Mesothelial cell of epicardium (in vitro differentiated cells): Measurements from ENCODE around the gene DLK1. TPM values are rescaled to one million over a fixed set of nuclear protein-coding genes. Genes with fewer than 3 reads are reported as not detected.

Experiments
- DNase-seq, 2 experiments: peaks; one replicate each; pipeline ENCODE4 v3.0.0; 2021; ENCODE audit warnings: low spot score in 2 of 2; ENCODE audit not compliant: unreplicated experiment in 2 of 2
- H3K27ac Mint-ChIP-seq: 2 replicates; pipeline ENCODE4 v1.8.0; 2021; ENCODE audit warnings: mixed read lengths
- H3K27me3 Mint-ChIP-seq: 2 replicates; pipeline ENCODE4 v1.8.0; 2021; ENCODE audit warnings: low read depth, mixed read lengths
- H3K36me3 Mint-ChIP-seq: 2 replicates; pipeline ENCODE4 v1.8.0; 2021; ENCODE audit warnings: mixed read lengths
- H3K4me1 Mint-ChIP-seq: 2 replicates; pipeline ENCODE4 v1.8.0; 2021; ENCODE audit warnings: mixed read lengths
- H3K4me3 Mint-ChIP-seq: 2 replicates; pipeline ENCODE4 v1.8.0; 2021; ENCODE audit warnings: mild to moderate bottlenecking, moderate library complexity, mixed read lengths
- H3K9me3 Mint-ChIP-seq: 2 replicates; pipeline ENCODE4 v1.8.0; 2021; ENCODE audit warnings: mixed read lengths
- CTCF ChIP-seq: fragments of 200-600 bp; sonication (generic); IDR thresholded peaks from one replicate; pipeline ENCODE4 v1.5.0; 2021; ENCODE audit warnings: antibody characterized with exemption; ENCODE audit not compliant: unreplicated experiment
- total RNA-seq: library from RNA; stranded (reverse); gene quantifications from 3 replicates; pipeline ENCODE4 v1.2.1, GENCODE V29; 2021

The DLK1 gene
- total RNA-seq, 1 donor from 2014 or later = 1,080 TPM

- TF ChIP-seq CTCF = no peak
- Mint-ChIP-seq H3K27me3 (peaks cover 7% of the 10 kb centered on the region), H3K4me1 (peaks cover 16% of the 10 kb centered on the region), H3K4me3 (no peak overlapping the region), H3K27ac (no peak overlapping the region), H3K9me3 (no peaks in the 10 kb centered on the region), H3K36me3 (no peaks in the 10 kb centered on the region)
- no peak for DNase-seq
Measured at GRCh38 chr14:100715332-100715731, 11.4 kb upstream of the DLK1 start.

DNA sequence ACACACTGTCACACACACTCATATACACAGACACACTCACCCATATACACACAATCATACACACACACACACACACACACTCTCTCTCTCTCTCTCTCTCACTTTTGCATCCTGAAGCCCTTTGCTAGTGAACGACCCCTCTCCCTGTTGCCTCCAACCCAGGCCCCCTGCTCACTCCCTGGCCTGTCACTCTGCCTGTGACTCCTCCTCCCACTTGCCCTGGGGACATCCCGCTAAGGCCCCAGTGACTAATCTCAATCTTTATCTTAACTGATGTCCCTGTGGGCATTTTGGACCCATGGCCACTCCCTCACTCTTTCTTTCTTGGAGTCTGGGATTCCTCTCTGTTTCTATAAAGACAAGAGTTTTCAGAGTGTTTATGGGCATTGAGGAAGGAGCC is 10.9 kb upstream of the DLK1 start:
- Mint-ChIP-seq H3K4me1 (peaks cover 13% of the 10 kb centered on the region), H3K9me3 (no peaks in the 10 kb centered on the region), H3K4me3 (no peak overlapping the region), H3K36me3 (no peaks in the 10 kb centered on the region), H3K27ac (no peak overlapping the region), H3K27me3 (peaks cover 7% of the 10 kb centered on the region)
- TF ChIP-seq CTCF = no peak
- no peak for DNase-seq

DNA sequence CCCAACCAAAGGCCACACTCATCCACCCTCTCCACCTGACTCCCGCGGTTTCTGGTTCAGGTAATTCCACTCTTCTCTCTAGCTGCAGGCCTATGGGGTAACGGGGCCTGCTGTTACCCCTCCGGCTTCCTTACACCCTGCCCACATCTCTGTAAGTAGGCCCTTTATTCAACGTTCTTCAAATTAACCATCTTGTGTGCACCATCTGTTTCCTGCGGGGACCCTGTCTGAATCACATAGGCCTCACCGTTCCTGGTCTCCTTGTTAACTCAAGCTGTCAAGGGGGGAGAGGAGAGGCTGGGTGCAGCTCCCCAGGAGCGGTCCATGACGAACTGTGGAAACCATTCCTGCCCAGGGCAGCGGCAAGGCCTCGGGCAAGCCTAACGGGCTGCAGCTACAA is 9.3 kb upstream of the DLK1 start:
- Mint-ChIP-seq H3K4me1 (peaks cover 16% of the 10 kb centered on the region), H3K27ac (no peak overlapping the region), H3K27me3 (peaks cover 9% of the 10 kb centered on the region), H3K36me3 (no peaks in the 10 kb centered on the region), H3K4me3 (no peak overlapping the region), H3K9me3 (no peaks in the 10 kb centered on the region)
- no peak for DNase-seq
- TF ChIP-seq CTCF = no peak

- TF ChIP-seq CTCF = no peak
- no peaks in the 10 kb centered on the region for H3K9me3 Mint-ChIP-seq
Measured at GRCh38 chr14:100719976-100720520, 6.6 kb upstream of the DLK1 start.

DNA sequence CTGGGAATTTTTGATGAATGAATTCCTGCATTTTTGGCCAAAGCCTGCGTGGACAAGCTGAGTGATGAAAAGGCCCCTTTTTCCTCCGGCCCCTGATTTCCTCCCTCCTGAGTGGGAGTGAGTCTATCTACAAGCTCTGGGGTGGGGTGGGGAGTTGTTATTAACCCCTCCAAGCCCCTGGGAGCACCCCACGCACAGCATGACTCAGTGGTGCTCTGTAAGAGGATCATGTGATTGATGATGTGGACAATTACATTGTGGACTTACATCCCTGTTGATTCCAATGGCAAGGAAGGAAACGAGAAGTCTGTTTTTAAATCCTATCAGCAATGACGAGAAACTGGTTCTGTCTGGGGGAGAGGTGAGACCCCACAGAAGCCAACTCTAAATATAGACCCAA is 5.1 kb upstream of the DLK1 start:
- H3K27me3 Mint-ChIP-seq = peaks cover 34% of the 10 kb centered on the region
- no peak for TF ChIP-seq CTCF
- H3K27ac Mint-ChIP-seq = no peak overlapping the region
- H3K4me1 Mint-ChIP-seq = peaks cover 44% of the 10 kb centered on the region
- no peaks in the 10 kb centered on the region for H3K36me3 Mint-ChIP-seq
- no peak for DNase-seq
- H3K9me3 Mint-ChIP-seq = no peaks in the 10 kb centered on the region
- no peak overlapping the region for H3K4me3 Mint-ChIP-seq

More at GRCh38 chr14:100719976-100720520, 6.6 kb upstream of the DLK1 start:
- no peak overlapping the region for H3K27ac Mint-ChIP-seq
- no peak for DNase-seq
- H3K4me3 Mint-ChIP-seq = no peak overlapping the region
- peaks cover 36% of the 10 kb centered on the region for H3K4me1 Mint-ChIP-seq
- H3K36me3 Mint-ChIP-seq = no peaks in the 10 kb centered on the region
- H3K27me3 Mint-ChIP-seq = peaks cover 19% of the 10 kb centered on the region

DNA sequence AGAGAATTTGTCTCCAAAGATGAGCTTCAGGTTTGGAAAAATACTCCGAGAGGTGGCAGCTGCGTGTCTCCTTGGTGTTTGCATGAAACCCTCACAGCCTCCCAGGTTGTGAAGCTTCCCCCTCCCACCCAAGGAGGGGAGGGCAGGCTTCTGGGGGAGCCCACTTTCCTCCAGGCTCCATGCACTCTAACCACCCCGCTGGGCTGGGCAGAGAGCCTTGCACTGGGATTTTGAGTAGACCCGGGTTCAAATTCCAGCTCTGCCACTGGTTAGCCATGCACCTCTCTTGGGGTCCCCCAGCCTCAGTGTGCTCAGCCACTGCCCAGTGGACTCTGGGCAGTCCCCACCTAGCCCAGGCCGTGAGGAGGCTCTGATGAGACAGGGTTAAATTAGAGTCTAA is 4.3 kb upstream of the DLK1 start:
- Mint-ChIP-seq H3K4me1 (peaks cover 47% of the 10 kb centered on the region), H3K27ac (no peak overlapping the region), H3K4me3 (no peak overlapping the region), H3K9me3 (no peaks in the 10 kb centered on the region), H3K27me3 (peaks cover 38% of the 10 kb centered on the region), H3K36me3 (no peaks in the 10 kb centered on the region)
- TF ChIP-seq CTCF = no peak
- no peak for DNase-seq
